WTC11 (cell line): ENCODE data around the gene GTF2B.

Experiments used
- CTCF ChIP-seq: fragments of 200-600 bp; IDR thresholded peaks from 2 replicates; pipeline ENCODE4 v1.8.0; 2022; ENCODE audit warnings: antibody characterized with exemption
- NFYB ChIP-seq: sonication (generic); formaldehyde crosslinking; conservative IDR thresholded peaks from 2 replicates; pipeline ENCODE4 v1.8.0; 2022; ENCODE audit warnings: low read depth, missing genetic modification reagents
- ZNF232 ChIP-seq: sonication (generic); formaldehyde crosslinking; IDR thresholded peaks from 2 replicates; pipeline ENCODE4 v1.8.0; 2022; ENCODE audit warnings: mild to moderate bottlenecking, missing genetic modification reagents
- ZNF532 ChIP-seq: fragments of 250-450 bp; sonication (Bioruptor Pico); IDR thresholded peaks from 2 replicates; pipeline ENCODE4 v1.9.0; 2021; ENCODE audit warnings: mild to moderate bottlenecking, borderline replicate concordance

- TF ChIP-seq ZNF532 (no peak), NFYB (CRISPR knock-in tag) (no peak), CTCF (no peak), ZNF232 (CRISPR knock-in tag) (no peak)
Measured at GRCh38 chr1:88812366-88812765, 79.0 kb downstream of the GTF2B start.
